GM19193 (cell line): ENCODE data around the gene NUMB.

Experiments
- POLR2A ChIP-seq: IDR thresholded peaks from 4 replicates; pipeline ENCODE4 v1.6.1; 2011; ENCODE audit not compliant: insufficient read depth, insufficient read length; ENCODE audit errors: extremely low read depth

The NUMB gene

DNA sequence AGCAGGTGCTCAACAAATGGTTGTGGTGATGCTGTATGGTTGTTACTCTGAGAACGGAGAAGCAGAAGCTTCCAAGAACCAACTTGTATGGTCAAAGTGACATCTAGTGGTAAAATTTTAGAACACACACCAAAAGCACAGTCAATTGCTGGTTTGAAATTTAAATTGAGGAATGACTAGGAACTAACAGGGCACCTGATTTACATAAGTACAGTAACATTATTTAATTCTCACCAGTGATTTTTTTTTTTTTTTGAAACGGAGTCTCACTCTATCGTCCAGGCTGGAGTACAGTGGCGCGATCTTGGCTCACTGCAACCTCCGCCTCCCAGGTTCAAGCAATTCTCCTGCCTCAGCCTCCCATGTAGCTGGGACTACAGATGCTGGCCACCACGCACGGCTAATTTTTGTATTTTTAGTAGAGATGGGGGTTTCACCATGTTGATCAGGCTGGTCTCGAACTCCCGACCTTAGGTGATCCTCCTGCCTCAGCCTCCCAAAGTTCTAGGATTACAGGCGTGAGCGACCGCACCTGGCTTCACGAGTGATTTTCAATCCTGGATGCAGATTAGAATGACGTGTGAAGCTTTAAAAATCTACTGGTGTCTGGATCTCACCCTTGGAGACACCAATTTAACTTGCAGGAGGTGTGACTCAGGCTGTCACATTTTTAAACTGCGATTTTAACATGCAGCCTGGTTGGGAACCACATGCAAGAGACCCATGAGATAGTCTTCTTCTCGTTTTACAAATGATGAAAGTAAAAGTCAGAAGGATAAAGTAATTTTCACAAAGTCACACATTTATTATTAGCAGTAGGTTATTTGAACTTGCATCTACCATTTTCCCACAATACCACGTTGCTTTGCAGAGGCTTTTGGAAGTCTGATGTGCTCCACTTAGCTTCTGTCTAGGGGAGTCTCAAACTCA, 14.1 kb upstream of the NUMB start:
- no peak for TF ChIP-seq POLR2A

DNA sequence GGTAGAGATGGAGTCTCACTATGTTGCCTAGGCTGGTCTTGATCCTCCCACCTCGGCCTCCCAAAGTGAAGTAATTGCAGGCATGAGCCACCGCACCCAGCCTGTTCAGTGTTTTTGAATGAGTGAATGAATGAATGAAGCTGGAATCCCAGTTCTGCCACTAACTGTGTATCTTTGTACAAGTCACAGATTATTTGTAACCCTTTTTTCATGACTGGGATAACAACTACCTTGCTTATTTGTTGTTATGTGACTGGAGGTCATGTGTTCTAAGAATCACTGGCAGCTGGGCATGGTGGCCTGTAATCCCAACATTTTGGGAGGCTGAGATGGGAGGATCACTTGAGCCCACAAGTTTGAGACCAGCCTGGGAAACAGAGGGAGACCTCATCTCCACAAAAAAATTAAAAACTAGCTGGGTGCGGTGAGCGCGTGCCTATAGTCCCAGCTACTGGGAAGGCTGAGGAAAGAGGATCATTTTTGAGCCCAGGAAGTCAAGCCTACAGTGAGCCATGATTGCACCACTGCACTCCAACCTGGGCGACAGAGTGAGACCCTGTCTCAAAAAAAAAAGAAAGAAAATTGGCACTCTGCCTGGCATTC, 13.3 kb upstream of the NUMB start:
- TF ChIP-seq POLR2A = no peak

- no peak for TF ChIP-seq POLR2A
Observed at GRCh38 chr14:73468828-73469375, 10.6 kb upstream of the NUMB start.

GRCh38 chr14:73467800-73468199, 9.5 kb upstream of the NUMB start:
- TF ChIP-seq POLR2A = no peak

GRCh38 chr14:73467377-73467776, 9.0 kb upstream of the NUMB start:
- no peak for TF ChIP-seq POLR2A

DNA sequence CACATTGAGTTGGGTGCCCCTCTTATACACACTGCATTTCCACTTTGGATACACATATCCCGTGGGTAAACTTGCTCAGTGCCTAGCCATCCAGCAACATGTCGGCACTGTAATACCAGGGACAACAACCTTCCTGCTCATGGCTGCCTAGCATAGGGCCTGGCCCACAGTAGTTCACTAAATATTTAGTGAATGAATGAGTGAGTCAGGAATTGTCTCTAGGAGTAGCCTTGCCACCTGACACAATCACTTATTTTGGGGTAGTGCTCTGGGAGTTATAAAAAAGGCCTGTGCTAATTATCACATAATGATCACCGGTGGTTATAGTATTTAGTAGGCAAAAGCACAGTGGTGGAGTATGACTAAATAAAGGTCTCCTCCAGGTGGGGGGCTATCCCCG, 8.5 kb upstream of the NUMB start:
- TF ChIP-seq POLR2A = no peak

DNA sequence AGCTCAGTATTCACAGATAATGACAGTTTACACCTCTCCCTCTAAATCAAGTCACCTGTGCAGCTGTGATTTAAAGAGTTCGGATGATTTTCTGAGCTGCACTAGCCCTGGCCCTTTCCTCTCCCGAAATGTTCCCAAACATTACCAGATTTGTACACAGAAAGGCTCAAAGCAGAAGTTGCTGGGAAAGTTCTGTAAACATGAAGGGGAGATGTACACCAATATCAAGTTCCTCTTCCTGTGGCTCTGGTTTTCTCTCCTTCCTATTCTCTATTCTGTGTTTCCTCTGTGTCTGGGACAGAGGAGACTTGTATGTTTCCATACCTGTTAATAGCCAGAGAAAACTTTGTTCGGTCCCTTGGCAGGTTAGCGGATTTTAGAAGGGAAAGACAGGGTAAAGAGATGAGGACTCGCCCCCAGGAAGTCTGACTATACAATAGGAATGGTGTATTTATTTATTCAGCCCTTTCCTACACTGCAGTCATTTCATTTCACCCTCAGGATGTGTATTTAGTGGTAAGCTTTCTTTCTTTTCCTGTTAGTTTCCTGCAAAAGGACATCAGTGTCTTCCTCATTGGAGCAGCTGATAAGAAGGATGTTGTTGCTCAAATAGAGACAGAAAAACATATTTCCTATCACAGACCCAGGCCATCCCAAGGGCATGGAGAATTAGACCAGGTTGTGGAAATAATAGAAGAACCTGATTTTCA, 7.6 kb upstream of the NUMB start:
- TF ChIP-seq POLR2A = no peak

GRCh38 chr14:73463411-73463810, 5.1 kb upstream of the NUMB start:
- no peak for TF ChIP-seq POLR2A

DNA sequence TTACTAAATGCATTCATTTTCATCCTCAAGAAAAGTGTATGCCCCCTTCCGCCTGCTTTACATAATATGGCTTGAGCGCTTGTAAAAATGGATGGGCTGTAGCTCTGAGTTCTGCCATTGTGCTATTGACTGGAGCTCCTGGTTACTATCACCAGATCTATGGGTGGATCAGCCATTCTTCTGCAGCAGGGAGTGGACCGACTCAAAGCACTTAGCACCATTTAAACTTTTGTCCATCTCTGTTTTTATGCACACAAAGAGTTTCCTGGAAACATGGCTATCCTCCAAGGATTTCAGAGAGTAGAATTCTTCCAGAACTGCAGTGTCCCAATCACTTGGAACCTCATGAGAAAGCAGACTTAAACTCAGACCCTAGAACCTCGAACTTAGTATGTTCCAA, 4.5 kb upstream of the NUMB start:
- no peak for TF ChIP-seq POLR2A

DNA sequence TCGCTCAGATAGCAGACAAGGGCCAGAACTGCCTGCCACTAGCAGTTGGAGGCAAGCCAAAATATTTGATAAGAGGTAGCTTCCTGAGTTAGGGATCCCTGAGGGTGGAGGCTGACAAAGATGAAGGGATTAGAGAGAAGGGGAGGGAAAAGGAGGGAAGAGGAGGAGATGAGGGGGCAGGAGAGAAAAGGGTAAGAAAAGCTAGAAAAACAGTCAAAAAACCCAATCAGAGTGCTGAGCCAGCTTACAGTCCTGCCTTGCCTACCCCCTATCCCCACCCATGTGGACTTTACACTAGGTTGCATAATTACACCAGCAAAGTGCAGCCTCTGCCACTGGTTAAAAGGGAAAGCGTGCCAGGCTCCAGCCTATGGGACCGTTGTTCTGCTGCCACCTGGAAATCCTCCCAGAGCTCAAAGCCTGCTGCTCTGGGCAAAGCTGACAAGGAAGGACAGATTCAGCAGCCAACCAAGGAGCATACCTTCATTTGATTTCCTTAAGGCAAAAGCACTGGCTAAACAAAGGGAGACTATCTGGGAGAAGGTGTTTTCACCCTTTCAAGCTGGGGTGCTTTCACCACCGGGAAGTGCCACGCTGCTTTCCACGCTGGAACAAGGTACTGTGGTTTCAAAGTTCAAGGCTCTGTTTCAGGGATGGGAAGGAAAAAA, 3.8 kb upstream of the NUMB start:
- TF ChIP-seq POLR2A = no peak

GRCh38 chr14:73461478-73462047, 3.2 kb upstream of the NUMB start:
- TF ChIP-seq POLR2A = no peak

DNA sequence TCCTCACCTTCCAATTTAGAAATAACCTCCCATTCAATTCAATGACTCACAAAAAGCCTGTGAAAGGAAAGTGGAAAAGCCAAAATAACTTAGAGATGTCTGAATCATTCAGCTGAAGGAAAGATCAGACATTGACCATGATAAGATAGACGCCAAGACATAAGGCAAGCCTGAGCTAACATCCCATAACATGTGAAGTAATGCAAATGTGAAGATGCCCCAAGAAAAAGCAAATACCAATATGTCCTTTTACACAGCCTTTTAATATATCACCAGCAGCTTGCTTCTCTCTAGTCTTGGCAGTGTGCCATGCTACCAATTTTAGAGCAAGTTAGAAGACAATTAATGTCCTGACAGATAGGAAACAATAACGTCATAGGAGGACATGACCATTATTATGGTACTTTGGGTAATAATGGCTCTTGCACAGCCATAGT, 2.4 kb upstream of the NUMB start:
- no peak for TF ChIP-seq POLR2A

- TF ChIP-seq POLR2A = no peak
Observed at GRCh38 chr14:73459959-73460358, 1.6 kb upstream of the NUMB start.

- no peak for TF ChIP-seq POLR2A
Observed at GRCh38 chr14:73457924-73458182, 493 bp downstream of the NUMB start.
